Measurements from ENCODE around the gene TALDO1. TPM values are rescaled to one million over a fixed set of nuclear protein-coding genes. Genes with fewer than 3 reads are reported as not detected.

Gene TALDO1
- total RNA-seq, 4 donors from 2014 or later, result 237 to 459 (median 293) TPM

- no peak for TF ChIP-seq CTCF (IDR thresholded peaks at IDR 0.05; ENCODE audit: low read depth)
Measured at GRCh38 chr11:728901-729491, 18.3 kb upstream of the TALDO1 start.

GRCh38 chr11:729492-730074 lies 17.7 kb upstream of the TALDO1 start:
- no peak for TF ChIP-seq CTCF (IDR thresholded peaks at IDR 0.05; ENCODE audit: low read depth)

DNA sequence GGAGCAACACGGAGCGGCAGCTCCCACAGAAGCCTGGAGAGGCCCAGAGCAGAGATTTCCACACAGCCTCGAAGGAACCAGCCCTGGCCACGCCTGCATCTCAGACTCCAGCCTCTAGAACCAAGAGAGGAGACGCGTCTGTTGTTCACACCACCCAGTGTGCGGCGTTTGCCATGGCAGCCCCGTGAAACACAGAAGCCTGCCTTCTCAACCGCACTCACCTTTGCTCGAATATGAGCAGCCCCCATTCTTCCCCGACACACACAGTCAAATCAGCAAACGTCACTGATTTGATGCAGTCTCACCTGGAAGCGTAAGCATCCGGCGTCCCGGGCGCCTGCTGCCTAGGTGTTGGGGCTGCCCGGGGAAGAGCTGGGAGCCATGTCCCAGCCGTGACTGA lies 14.2 kb upstream of the TALDO1 start:
- TF ChIP-seq CTCF (IDR thresholded peaks at IDR 0.05; ENCODE audit: low read depth), result no peak

- no peak for TF ChIP-seq CTCF (IDR thresholded peaks at IDR 0.05; ENCODE audit: low read depth)
Measured at GRCh38 chr11:737366-737765, 9.9 kb upstream of the TALDO1 start.

DNA sequence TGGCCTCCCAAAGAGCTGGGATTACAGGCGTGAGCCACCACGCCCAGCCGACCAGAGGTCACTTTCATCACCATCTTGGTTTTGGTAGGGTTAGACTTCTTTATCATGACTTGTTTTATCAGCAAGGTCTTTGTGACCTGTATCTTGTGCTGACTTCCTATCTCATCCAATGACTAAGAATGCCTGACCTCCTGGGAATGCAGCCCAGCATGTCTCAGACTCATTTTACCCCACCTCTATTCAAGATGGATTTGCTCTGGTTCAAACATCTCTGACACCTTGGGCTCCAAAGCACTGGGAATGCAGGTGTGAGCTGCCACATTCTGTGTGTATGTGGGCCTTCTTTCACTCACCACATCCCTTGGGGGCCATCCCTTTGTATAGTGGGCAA lies 5.1 kb upstream of the TALDO1 start:
- TF ChIP-seq CTCF (IDR thresholded peaks at IDR 0.05; ENCODE audit: low read depth), result no peak

- TF ChIP-seq CTCF (IDR thresholded peaks at IDR 0.05; ENCODE audit: low read depth), result no peak
Measured at GRCh38 chr11:742571-743201, 4.6 kb upstream of the TALDO1 start.

DNA sequence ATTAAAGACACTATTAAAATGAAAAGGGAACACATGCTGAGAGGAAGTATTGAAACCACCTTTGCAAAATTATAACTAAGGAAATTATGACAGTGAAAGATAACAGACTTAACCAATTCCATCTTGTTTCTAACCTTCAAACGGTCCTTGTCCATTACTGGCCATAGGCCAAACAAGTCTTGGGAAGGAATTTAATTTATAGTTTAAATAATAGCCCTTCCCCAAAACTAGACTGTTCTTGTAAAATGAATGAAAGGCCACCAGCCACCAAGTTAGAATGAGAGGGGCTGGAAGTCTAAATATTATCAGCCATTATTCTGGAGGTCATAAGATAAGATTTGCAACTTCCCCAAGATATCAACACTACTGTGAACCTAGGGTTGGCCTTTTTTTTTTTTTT lies 1.8 kb upstream of the TALDO1 start:
- no peak for TF ChIP-seq CTCF (IDR thresholded peaks at IDR 0.05; ENCODE audit: low read depth)
